HG02973 (cell line): ENCODE results near the gene OBSCN.

Experiments used
- ATAC-seq: cut with Tn5 transposase; IDR thresholded peaks from one replicate; pipeline ENCODE4 v1.9.1; 2021; ENCODE audit warnings: moderate library complexity; ENCODE audit not compliant: unreplicated experiment

Gene OBSCN

GRCh38 chr1:228428412-228428811, 220.6 kb downstream of the OBSCN start:
- no peak for ATAC-seq
